ENCODE results near the gene CARD11.
A peak's percentile ranks its signal among the peaks of the same experiment; 100 is the strongest.
"Not testable (repeated sequence)": the region's sequence is repeated elsewhere in the genome, so short reads cannot be mapped to it uniquely, and the experiment has no call there.

The CARD11 gene

DNA sequence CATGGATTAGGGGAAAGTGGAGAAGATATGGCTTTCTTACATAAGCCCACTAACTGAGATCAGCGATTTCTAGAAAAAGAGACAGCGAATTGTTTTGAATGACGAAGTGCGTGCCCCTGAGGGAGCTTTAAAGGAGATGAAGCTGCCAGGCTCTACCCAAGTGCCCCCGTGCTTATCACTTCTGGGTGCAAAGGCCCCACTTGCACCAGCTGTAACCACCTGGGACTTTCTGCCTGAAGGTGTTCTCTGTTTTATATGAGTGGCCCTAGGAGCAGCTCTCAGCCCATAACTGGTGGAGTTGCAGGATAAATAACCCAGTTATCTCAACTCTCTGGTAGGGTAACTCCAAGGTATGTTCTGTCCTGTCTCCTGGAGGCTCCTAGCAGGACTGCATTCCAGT is 20.4 kb upstream of the CARD11 start:
- no peak for DNase-seq (ENCODE audit: low read depth)

DNA sequence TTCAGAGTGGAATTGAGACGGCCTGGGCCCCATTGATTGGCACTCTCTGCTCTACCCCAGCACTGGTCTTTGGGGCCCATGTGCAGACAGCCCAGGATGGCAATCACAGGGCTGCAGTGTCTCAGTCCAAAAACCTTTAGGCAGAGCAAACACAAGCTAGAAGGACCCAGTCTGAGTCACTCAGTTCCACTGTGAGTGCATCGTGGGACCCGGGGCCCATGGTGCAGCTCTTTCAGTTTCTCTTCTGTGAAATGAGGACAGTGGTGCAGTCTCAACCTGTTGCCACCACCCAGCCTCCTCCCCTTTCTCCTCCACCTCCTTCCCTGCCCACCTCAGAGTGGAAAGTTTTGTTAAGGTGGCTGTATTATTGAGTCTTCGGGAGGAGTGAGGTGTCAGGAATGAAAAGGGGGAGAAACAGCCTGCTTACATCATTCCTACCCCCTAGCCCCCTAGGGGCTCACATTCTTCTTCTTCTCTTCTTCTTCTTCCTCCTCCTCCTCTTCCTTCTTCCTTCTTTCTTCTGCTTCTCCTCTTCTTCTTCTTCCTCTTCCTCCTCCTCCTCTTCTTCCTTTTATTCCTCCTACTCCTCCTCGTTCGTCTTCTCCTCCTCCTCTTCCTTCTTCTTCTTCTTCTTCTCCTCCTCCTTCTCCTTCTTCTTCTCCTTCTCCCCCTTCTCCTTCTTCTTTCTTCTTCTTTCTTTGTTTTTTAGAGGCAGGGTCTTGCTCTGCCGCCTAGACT is 19.5 kb upstream of the CARD11 start:
- DNase-seq (ENCODE audit: low read depth), result peak; percentile 69

DNA sequence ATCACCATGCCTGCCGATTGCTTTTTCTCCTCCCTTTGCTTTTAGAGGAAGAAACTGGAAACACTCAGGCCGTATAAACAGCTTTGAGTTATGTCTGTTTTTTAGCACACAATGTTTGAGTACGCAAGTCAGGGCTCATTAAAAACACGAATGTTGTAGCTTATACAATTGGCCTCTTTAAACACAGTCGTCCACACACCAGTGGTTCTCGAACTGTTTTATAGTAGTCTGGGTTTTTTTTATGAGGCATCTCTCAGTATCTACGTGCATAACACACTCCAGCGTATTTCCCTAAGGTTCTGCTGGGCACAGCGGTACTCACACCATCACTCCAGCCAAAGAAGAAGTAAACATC is 13.4 kb upstream of the CARD11 start:
- no peak for DNase-seq (ENCODE audit: low read depth)

DNA sequence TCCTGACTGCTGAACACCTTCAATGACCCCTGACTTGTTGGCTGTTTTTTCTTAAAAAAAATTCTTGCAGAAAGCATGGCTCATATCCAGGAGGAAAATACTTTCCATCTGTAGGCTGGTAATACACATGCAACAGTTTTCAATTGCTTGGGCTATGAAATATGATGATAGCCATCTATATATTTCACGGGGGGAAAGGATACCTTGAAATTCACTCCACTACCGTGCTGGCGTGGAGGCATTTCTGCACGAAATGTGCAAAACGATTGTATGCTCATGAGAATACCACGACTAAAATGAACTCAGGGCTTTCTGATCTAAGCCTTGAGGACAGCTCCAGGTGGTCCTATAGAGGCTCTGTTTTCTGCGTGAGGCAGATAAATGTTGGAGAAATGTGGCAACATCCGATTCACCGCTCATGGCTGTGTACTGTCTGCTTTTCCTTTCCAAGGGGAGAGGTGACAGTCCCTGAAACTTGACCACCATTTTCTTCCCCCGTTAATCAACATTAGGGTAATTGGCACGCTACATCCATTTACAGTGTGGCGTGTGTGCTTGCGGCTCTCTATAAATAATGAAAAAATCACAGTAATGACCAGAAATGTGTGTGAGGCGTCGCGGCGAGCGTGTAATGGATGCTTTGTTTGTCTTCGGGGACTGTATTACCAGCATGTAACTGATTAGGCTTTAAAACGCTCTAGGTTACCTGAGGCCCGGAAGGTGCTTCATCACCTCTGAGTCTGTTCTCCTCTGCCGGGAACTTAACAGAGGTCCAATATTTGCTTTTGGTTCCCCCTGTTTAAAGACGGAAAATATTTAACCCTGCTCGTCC is 12.8 kb upstream of the CARD11 start:
- DNase-seq (ENCODE audit: low read depth), result no peak

DNA sequence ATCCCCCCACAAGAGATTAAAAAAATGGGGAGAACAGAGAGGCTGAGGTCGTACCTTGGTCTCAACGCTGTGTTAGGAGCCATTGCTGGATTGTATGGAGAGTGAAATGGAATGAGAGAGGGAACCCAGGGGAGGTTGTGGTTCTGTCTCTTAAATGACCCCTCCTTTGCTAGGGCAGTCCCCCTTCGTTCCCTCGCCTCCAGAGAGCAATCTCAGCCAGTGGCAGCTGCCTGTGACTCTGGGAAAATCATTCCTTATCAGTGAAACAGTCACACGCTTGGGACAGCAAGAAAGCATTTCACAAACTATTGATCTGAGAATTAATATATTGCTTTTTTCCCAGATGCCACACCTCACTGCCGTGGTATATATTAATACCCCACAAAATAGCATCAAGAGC is 12.0 kb upstream of the CARD11 start:
- no peak for DNase-seq (ENCODE audit: low read depth)

DNA sequence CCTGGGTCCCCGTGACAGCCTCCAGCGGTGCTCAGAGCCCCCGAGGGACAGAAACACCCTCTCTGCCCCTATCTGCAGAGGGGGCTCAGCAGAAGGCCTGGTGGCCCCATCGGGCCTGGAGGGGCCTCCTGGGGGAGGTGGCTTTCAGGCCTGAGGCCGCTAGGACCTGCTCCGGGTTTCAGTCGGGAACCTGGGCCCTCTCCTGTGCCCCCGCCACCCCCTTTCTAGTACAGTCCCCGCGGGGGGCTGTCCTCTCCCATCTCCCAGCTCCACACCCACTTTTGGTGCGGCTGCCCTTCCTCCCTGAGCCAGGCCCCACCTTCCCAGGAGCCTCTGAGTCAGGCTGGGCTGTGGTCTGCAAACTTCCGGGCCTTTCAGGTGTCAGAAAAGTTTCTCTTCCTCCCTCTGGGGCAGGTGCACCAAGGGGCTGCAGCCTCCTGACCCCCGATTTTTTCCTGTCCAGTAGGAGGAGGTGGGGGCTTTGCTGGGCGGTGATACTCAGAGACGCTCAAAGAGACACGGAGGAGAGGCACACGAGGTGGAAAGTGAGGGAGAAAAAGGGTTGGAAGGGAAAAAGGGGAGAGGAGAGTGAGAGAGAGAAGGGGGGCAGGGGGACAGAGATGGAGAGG is 692 bp downstream of the CARD11 start:
- DNase-seq (ENCODE audit: low read depth), result peak; percentile 51

DNA sequence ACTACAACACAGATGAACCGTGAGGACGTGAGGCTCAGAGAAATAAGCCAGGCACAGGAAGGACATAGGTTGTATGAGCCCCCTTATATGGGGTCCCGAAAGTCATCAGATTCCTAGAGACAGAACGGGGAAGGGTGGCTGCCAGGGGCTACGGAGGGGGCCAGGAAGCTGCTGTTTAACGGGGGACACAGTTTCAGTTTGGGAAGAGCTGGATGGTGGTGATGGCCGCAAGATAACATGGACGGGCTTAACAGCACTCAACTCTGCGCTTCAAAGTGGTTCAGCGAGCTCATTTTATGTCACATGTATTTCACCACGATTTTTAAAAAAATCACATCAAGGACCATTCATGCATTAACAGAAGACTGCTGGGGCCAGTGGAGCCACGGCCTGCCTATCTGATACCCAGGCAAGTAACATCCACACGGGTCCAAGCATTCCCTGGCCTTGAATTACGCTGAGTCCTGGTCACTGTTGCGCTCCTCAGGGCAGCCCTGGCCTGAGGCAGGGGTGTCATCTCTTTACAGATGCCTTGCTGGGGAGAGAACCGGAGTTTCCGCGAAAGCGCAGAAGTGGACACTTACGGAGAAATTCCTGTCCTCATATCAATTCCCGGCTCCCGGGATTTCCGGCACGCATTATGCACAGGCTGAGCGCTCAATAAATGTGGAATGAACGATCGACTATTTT is 1.5 kb downstream of the CARD11 start:
- no peak for DNase-seq (ENCODE audit: low read depth)

DNA sequence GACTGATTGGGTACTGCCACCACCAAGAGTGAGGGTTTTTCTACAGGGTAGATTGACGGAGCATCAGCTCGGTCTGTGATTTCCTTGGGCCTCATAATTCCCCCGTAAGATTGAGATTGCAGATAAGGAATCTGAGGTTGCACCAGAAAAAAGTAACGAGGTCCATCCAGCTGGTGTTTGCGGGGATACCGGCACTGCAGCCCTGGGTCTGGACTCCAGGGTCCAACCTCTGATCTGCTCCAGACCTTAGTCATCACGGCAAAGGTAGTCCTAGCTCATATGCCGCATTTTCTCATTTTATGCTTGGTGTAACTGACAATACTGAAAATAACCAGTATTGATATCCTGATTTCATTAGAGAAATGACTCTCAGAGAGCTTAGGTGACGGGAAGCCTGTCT is 3.9 kb downstream of the CARD11 start:
- no peak for DNase-seq (ENCODE audit: low read depth)

DNA sequence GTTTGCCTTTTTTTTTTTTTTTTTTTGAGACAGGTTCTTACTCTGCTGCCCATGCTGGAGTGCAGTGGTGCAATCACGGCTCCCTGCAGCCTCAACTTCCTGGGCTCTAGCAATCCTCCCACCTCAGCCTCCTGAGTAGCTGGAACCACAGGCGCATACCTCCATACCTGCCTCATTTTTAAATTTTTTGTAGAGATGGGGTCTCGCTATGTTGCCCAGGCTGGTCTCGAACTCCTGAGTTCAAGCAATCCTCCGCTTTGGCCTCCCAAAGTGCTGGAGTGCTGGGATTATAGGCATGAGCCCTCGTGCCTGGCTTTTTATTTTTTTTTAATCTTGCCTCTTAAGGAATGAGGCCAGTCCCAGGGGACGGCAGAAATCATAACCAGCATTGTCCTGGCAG is 5.7 kb downstream of the CARD11 start:
- DNase-seq (ENCODE audit: low read depth), result not testable (repeated sequence)

DNA sequence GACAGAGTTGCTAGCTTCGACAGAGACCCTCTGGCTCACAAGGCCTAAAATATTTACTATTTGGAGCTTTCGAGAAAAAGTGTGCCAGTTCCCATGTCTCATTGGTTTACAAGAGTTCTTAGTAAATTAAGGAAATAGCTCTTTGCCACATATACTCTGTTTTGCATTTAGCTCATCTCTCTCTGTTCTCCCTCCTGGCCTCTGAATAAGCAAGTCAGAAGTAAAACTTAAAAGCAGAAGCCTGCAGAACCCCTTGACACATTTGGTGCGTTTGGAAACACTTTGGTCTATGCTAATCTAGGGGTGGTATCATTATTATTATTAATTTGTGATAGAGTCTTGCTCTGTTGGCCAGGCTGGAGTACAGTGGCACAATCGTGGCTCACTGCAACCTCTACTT is 6.4 kb downstream of the CARD11 start:
- no peak for DNase-seq (ENCODE audit: low read depth)

DNA sequence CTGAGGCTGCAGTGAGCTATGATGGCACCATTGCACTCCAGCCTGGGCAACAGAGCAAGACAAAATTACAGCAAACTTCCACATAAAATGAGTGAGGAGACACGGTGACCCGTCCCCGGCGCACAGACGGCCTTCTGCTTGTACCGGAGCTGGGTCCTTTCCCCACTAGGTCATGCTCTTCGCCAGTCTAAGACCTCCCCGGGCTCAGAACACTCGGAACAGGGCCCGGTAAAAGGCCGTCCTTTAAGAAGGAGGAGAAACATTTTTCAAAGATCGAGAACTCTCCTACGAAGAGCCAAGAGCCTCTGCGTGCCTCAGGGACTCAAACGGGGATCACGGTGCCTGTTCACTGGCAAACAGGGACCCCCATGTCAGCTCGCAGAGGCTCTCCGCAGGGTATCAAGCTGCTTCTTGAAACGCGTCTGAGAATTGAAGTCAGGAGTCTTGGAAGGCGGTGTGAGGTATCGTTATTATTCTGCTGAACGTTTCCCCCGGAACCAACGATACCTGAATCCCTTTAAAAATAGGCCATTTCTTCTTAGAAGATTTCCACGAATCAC is 9.0 kb downstream of the CARD11 start:
- no peak for DNase-seq (ENCODE audit: low read depth)

DNA sequence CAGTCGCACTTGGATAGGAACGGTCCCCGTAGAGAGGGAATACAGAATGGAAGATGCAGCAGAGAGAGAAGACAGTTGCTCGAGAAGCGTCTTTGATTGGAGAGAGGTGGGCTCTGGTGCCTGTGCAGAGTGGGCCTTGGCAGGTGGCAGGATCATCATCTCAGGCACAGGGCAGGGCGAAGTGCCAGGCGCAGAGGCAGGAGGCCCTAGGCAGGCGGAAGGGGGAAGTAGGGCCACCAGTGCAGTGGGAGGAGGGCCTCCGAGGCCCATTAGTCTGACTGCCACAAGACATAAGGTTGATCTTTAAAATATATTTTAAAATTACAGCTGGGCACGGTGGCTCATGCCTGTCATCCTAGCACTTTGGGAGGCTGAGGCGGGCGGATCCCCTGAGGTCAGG is 10.1 kb downstream of the CARD11 start:
- DNase-seq (ENCODE audit: low read depth), result no peak

DNA sequence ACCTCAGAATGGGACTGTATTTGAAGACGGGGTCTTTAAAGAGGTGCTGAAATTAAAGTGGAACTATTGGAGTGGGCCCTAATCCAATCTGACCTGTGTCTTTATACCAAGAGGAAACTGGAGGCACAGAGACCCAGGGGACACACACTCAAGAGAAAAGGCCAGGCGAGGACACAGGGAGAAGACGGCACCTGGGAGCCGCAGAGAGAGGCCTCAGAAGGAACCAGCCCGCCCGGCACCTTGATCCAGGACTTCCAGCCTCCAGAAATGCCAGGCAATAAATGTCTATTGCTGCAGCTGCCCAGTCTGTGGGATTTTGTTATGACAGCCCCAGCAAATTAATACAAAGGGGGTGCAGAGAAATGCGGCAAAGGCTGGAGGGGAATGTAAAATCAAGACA is 10.5 kb downstream of the CARD11 start:
- no peak for DNase-seq (ENCODE audit: low read depth)

DNA sequence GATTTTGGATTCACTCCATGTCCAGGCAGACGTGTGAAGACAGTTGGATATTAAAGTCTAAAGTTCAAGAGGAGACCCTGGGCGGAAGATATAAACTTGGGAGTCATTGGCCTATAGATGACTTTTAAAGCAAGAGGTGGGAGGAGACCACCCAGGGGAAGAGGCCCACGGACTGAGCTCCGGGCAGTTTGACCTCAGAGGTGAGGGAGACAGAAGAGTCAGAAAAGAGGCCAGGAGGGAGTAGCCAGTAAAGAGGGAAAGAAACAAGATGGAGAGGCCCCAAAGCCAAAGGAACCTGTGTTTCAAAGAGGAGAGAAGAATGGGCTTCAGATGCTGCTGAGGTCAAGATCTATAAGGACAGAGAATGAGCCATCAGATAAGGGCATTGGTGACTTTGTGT is 11.4 kb downstream of the CARD11 start:
- DNase-seq (ENCODE audit: low read depth), result no peak

DNA sequence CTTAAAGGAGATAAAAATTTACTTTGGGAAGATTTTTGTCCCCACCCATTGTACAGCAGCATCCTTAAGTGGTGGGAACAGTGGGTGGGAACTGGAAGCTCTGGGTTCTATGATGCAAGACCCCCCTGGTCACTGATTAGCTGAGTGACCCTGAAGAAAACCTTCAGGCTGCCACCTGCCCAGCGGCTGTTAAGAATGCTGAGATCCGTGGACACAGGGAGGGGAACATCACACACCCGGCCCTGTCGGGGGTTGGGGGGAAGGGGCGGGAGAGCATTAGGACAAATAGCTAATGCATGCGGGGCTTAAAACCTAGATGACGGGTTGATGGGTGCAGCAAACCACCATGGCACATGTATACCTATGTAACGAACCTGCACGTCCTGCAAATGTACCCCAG is 14.5 kb downstream of the CARD11 start:
- no peak for DNase-seq (ENCODE audit: low read depth)

DNA sequence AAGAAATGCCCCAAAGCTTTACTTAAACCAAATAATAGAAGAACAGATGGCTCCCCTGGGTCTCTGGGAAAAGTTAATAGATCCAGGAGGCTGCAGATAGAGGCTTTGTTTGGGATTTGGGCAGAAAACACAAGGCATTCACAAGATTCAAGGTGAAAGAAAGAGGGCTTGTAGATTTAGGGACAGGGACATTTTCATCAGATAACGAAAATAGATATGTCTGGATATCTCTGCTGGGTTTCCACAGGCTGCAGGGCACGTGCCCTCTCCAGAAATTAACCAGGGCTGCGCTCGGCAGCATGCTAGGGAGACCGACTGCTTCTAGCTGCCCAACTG is 14.9 kb downstream of the CARD11 start:
- DNase-seq (ENCODE audit: low read depth), result no peak

DNA sequence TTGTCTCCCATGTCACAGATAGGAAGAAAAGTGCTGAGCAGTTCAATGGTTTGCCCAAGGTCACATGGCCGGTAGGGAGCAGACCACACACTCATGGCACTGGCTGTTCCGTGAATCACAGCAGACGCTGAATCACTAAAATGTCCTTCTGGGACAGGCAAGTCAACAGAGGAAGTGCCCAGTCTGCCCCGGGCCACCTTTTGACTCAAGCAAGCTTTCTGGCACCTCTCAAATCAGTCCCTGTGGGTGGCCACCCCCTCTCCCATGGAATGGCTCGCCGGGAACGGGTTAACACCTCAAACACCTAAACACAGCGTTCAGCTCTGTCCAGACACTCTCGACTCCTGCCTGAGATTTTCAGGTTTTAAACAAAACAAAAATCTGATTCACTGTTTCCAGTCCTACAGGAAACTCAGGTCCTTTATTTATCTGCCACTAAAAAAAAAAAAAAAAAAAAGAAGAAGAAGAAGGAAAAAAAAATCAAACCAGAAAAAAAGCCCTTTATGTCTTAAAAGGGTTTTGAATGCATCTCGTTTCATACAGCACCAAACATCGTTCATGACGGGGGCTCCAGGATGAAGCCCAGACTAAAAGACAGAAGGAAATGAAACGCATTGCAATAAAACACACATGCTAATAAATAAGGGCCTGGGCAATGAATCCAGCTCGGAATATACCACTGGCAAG is 15.5 kb downstream of the CARD11 start:
- peak; percentile 16 for DNase-seq (ENCODE audit: low read depth)

DNA sequence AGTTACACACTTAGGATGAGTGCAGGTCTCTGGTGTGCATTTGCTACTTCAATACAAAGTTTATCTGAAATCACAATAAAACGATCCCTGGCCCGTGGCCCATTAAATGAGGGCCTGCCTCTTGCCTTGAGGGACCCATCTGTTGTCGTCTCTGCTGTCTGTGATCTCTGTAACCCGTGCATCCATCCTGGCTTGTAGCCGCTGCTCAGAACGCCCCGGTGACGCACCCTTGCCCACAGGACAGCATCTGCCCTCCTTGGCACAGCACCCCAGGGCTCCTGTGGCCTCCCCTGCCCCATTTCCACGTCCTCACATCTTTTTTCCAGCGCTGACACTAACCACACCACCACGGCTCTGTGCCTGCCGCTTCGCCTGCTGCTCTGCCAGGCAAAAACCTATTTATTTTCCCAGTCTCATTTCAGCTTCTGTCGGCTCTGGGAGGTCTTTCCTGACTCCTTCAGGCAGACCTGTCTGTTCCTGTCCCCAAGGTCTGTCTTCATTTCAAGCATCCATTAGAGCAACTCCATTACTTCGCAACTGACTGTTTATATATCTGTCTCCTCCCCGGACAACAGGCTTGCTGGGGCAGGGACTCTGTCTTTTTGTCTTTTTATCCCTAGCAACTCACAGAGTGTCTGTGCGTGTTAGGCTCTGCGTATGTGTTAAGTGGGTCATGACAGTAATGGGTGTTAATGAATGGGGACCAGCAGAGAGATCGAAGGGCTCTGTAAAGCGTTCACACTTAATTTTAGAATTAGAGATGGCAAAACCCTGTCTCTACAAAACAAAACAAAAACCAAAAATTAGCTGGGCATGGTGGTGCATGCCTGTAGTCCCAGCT is 16.4 kb downstream of the CARD11 start:
- no peak for DNase-seq (ENCODE audit: low read depth)

DNA sequence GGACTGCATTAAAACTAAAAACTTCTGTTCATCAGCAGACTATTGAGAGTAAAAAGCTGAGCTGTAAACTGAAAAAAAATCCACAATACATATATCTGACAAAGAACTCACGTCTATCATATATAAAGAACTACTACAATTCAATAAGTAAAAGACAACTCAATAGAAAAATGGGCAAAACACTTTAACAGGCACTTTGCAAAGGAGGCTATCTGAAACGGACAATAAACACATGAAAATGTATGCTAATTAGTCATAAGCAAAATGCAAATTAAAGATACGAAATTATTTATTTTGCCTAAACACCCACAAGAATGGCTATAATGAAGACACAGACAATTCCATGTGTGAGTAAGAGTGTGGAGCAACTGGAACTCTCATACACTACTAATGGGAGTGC is 18.1 kb downstream of the CARD11 start:
- DNase-seq (ENCODE audit: low read depth), result no peak

DNA sequence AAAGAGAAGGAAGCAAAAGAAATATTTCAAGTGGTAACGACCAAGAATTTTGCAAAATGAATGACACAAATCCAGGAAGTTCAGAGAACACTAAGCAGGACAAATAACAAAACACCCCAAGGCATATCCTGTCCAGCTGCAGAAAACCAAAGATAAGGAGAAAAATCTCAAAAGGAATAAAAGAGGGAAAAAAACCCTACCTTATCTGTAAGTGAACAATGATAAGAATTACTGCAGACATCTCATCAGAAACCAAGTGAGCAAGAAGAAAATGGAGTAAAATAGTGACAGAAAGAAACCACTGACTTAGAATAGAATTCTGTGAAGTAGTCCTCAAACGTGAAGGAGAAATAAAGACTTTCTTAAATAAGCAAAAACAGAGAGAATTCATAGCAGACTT is 21.8 kb downstream of the CARD11 start:
- DNase-seq (ENCODE audit: low read depth), result no peak

DNA sequence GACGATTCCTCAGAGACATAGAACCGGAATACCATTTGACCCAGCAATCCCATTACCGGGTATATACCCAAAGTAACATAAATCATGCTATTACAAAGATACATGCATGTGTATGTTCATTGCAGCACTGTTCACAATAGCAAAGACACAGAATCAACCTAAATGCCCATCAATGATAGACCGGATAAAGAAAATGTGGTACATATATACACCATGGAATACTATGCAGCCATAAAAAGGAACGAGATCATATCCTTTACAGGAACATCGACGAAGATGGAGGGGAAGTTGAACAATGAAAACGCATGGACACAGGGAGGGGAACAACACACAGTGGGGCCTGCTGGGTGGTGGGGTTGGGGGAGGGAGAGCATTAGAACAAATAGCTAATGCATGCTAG is 22.4 kb downstream of the CARD11 start:
- not testable (repeated sequence) for DNase-seq (ENCODE audit: low read depth)

Measured in stimulated activated CD8-positive, alpha-beta memory T cell treated with anti-CD3 and anti-CD28 coated beads, Interleukin-12 subunit alpha, Interleukin-12 subunit beta, amount 100 ng/mL, for 4 hours (primary cell).